ENCODE results near the gene PRKAB1. TPM values are rescaled to one million over a fixed set of nuclear protein-coding genes. Genes with fewer than 3 reads are reported as not detected.

The PRKAB1 gene
- total RNA-seq, 1 experiment from 2014 or later = 16.2 TPM

DNA sequence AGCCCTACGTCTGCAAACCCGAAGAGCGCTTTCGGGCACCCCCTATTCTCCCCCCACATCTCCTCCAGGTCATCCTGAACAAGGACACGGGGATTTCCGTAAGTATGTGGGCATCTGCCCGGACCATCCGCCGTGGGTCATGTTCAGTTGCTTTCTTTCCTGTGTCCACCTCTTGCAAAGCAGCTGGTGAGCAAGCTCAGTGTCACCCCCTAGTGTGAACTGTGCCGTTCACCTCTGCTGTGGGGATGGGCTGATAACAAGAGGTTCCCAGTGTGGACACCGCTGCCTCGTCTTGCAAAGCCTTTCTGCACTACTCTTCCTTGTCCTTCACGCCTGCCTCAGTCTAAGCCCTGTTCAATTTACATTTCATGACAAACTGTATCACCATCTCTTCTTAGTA lies 8.6 kb downstream of the PRKAB1 start:
- no peaks in the 10 kb centered on the region for H3K9me2 ChIP-seq (replicated peaks; ENCODE audit: low read length)
- no peak overlapping the region for H3K9ac ChIP-seq (ENCODE audit: low read length)
- TF ChIP-seq, protein P1, sequence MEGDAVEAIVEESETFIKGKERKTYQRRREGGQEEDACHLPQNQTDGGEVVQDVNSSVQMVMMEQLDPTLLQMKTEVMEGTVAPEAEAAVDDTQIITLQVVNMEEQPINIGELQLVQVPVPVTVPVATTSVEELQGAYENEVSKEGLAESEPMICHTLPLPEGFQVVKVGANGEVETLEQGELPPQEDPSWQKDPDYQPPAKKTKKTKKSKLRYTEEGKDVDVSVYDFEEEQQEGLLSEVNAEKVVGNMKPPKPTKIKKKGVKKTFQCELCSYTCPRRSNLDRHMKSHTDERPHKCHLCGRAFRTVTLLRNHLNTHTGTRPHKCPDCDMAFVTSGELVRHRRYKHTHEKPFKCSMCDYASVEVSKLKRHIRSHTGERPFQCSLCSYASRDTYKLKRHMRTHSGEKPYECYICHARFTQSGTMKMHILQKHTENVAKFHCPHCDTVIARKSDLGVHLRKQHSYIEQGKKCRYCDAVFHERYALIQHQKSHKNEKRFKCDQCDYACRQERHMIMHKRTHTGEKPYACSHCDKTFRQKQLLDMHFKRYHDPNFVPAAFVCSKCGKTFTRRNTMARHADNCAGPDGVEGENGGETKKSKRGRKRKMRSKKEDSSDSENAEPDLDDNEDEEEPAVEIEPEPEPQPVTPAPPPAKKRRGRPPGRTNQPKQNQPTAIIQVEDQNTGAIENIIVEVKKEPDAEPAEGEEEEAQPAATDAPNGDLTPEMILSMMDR (conservative IDR thresholded peaks at IDR 0.05; ENCODE audit: low read depth, low read length) = peak; percentile 37
- TF ChIP-seq EZH2phosphoT487 (IDR thresholded peaks at IDR 0.05; ENCODE audit: borderline replicate concordance, low read length) = no peak
- TF ChIP-seq EZH2 (IDR thresholded peaks at IDR 0.05; ENCODE audit: low read length, unreplicated experiment) = no peak
- no peaks in the 10 kb centered on the region for H3K27me3 ChIP-seq (ENCODE audit: low read length)
- DNase-seq (no peak), ATAC-seq (no peak)
- H4K20me1 ChIP-seq (ENCODE audit: low read length) = no peaks in the 10 kb centered on the region
- intact Hi-C loops (cut with micrococcal nuclease) = no loop called here
- no peak overlapping the region for H2AFZ ChIP-seq (ENCODE audit: low read length)
- POLR2A ChIA-PET (ENCODE audit: unreplicated experiment) = no interaction called here
- no TSS peak for BruUV-seq (replicated peaks)
- no peak overlapping the region for H3K4me2 ChIP-seq (ENCODE audit: low read length)
- H3K4me1 ChIP-seq (ENCODE audit: insufficient read depth, low read length) = peaks cover 20% of the 10 kb centered on the region
- H3K36me3 ChIP-seq (ENCODE audit: low read depth, low read length) = peaks cover 86% of the 10 kb centered on the region
- H3K9me3 ChIP-seq (ENCODE audit: low read length) = no peaks in the 10 kb centered on the region
- H3K79me2 ChIP-seq (ENCODE audit: low read length) = peaks cover 4% of the 10 kb centered on the region; the same call in 1 of the 2 replicates
- CTCF ChIA-PET = interaction anchor here (0.6 kb wide), 1 partner anchor 104 kb away, joined by 3 read pairs; no protein-coding TSS in a partner anchor
- no peaks in the 10 kb centered on the region for H3F3A ChIP-seq (ENCODE audit: low read length, unreplicated experiment)
- H3K4me3 ChIP-seq (ENCODE audit: low read length) = no peak overlapping the region
- no peak overlapping the region for H3K27ac ChIP-seq (ENCODE audit: low read length)

DNA sequence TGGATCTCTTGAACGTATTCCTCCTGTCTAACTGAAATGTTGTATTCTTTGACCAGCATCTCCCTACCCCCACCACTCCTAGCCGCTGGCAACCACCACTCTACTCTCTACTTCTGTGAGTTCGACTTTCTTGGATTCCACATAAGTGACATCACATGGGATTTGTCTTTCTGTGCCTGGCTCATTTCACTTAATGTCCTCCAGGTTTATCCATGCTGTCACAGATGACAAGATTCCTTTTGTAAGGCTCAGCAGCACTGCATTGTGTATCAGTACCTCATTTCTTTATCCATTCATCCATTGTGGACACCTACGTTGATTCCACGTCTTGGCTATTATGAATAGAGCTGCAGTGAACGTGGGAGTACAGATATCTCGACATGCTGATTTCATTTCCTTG lies 10.5 kb downstream of the PRKAB1 start:
- ChIA-PET CTCF (no interaction called here), POLR2A (ENCODE audit: unreplicated experiment) (no interaction called here)

DNA sequence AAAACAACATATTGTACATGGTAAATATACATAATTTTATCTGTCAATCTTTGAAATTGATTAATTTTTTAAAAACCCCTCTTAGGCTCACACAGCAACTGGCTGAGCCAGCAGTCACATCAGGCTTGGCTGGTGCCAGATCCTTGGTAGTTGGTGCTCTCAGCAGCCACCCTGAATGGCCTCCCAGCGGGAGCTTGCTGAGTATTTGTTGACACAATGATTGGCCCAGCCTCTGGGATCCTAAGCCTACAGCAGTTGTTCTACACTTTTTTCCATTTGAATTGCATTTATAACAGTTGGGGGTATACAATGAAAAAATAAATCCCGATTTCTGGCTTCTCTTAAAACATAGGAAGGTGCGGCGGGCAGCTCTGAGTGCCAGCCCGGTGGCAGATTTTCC lies 11.1 kb downstream of the PRKAB1 start:
- Histone ChIP-seq H2AFZ (ENCODE audit: low read length) (no peak overlapping the region), H3K4me3 (ENCODE audit: low read length) (no peak overlapping the region), H3K27ac (ENCODE audit: low read length) (no peak overlapping the region), H3K9me2 (replicated peaks; ENCODE audit: low read length) (no peaks in the 10 kb centered on the region), H3K4me2 (ENCODE audit: low read length) (no peak overlapping the region), H3K9me3 (ENCODE audit: low read length) (no peaks in the 10 kb centered on the region), H3K27me3 (ENCODE audit: low read length) (no peaks in the 10 kb centered on the region), H4K20me1 (ENCODE audit: low read length) (no peaks in the 10 kb centered on the region), H3F3A (ENCODE audit: low read length, unreplicated experiment) (no peaks in the 10 kb centered on the region), H3K36me3 (ENCODE audit: low read depth, low read length) (peaks cover 74% of the 10 kb centered on the region), H3K4me1 (ENCODE audit: insufficient read depth, low read length) (peaks cover 18% of the 10 kb centered on the region), H3K9ac (ENCODE audit: low read length) (no peak overlapping the region), H3K79me2 (ENCODE audit: low read length) (no peaks in the 10 kb centered on the region)
- ChIA-PET POLR2A (ENCODE audit: unreplicated experiment) (no interaction called here), CTCF (interaction anchor here (0.5 kb wide), 1 partner anchor 30 kb away, joined by 10 read pairs; no protein-coding TSS in a partner anchor)
- intact Hi-C loops (cut with micrococcal nuclease) = no loop called here
- BruUV-seq (replicated peaks) = no TSS peak
- no peak for TF ChIP-seq EZH2phosphoT487 (IDR thresholded peaks at IDR 0.05; ENCODE audit: borderline replicate concordance, low read length)
- TF ChIP-seq EZH2 (IDR thresholded peaks at IDR 0.05; ENCODE audit: low read length, unreplicated experiment) = no peak
- TF ChIP-seq, protein P1 (conservative IDR thresholded peaks at IDR 0.05; ENCODE audit: low read depth, low read length) = no peak
- DNase-seq (no peak), ATAC-seq (no peak)

More for the DNA sequence above, 10.5 kb downstream of the PRKAB1 start:
- DNase-seq (no peak), ATAC-seq (no peak)
- no peaks in the 10 kb centered on the region for H3K9me3 ChIP-seq (ENCODE audit: low read length)
- no peak overlapping the region for H2AFZ ChIP-seq (ENCODE audit: low read length)
- no peaks in the 10 kb centered on the region for H3K9me2 ChIP-seq (replicated peaks; ENCODE audit: low read length)
- H3F3A ChIP-seq (ENCODE audit: low read length, unreplicated experiment) = no peaks in the 10 kb centered on the region
- H3K36me3 ChIP-seq (ENCODE audit: low read depth, low read length) = peaks cover 76% of the 10 kb centered on the region
- no peak for TF ChIP-seq EZH2phosphoT487 (IDR thresholded peaks at IDR 0.05; ENCODE audit: borderline replicate concordance, low read length)
- no peak for TF ChIP-seq EZH2 (IDR thresholded peaks at IDR 0.05; ENCODE audit: low read length, unreplicated experiment)
- TF ChIP-seq, protein P1 (conservative IDR thresholded peaks at IDR 0.05; ENCODE audit: low read depth, low read length) = no peak
- no peak overlapping the region for H3K27ac ChIP-seq (ENCODE audit: low read length)
- H3K4me2 ChIP-seq (ENCODE audit: low read length) = no peak overlapping the region
- H3K79me2 ChIP-seq (ENCODE audit: low read length) = no peaks in the 10 kb centered on the region
- H3K27me3 ChIP-seq (ENCODE audit: low read length) = no peaks in the 10 kb centered on the region
- no peak overlapping the region for H3K9ac ChIP-seq (ENCODE audit: low read length)
- BruUV-seq (replicated peaks) = no TSS peak
- H3K4me3 ChIP-seq (ENCODE audit: low read length) = no peak overlapping the region
- intact Hi-C loops (cut with micrococcal nuclease) = no loop called here
- H4K20me1 ChIP-seq (ENCODE audit: low read length) = no peaks in the 10 kb centered on the region
- H3K4me1 ChIP-seq (ENCODE audit: insufficient read depth, low read length) = peaks cover 22% of the 10 kb centered on the region

Data from PC-3 (cell line).